K562 (cell line): ENCODE measurements around the gene PRCP. TPM values are rescaled to one million over a fixed set of nuclear protein-coding genes. Genes with fewer than 3 reads are reported as not detected.

Experiments
- AFF4 ChIP-seq: sonication (generic); formaldehyde crosslinking; IDR thresholded peaks from 2 replicates; pipeline ENCODE4 v1.8.0; 2023; ENCODE audit warnings: mild to moderate bottlenecking, missing genetic modification reagents
- CC2D1A ChIP-seq: fragments of 450-650 bp; IDR thresholded peaks from 2 replicates; pipeline ENCODE4 v1.6.1; 2017; ENCODE audit warnings: mild to moderate bottlenecking
- DACH1 ChIP-seq: fragments of 450-650 bp; IDR thresholded peaks from 2 replicates; pipeline ENCODE4 v1.6.1; 2018; ENCODE audit not compliant: partially characterized antibody
- GTF3C2 ChIP-seq: IDR thresholded peaks from 3 replicates; pipeline ENCODE4 v1.6.1; 2011; ENCODE audit warnings: borderline replicate concordance, mild to moderate bottlenecking, moderate library complexity; ENCODE audit not compliant: insufficient read length; ENCODE audit errors: extremely low read depth
- NCOA1 ChIP-seq: fragments of 450-650 bp; IDR thresholded peaks from 2 replicates; pipeline ENCODE4 v1.6.1; 2016; ENCODE audit warnings: low read depth
- REST ChIP-seq, 2 experiments: fragments of 450-650 bp; formaldehyde crosslinking in 1 of 2; IDR thresholded peaks; 2 replicates each; pipeline versions ENCODE4 v1.4.0 to v1.6.1; 2014 to 2020; ENCODE audit warnings: mild to moderate bottlenecking in 2 of 2, borderline replicate concordance in 1 of 2, low read depth in 1 of 2
- RFX5 ChIP-seq: IDR thresholded peaks from 2 replicates; pipeline ENCODE4 v1.6.1; 2011; ENCODE audit warnings: low read depth, mild to moderate bottlenecking, improper control_type of control experiment, low read length
- SAFB2 ChIP-seq: fragments of 200-400 bp; formaldehyde crosslinking; IDR thresholded peaks from 2 replicates; pipeline ENCODE4 v1.6.1; 2018; ENCODE audit warnings: borderline replicate concordance, low read length, low read depth, moderate library complexity; ENCODE audit not compliant: severe bottlenecking
- ZFPM2 ChIP-seq: fragments of 250-450 bp; sonication (Bioruptor Pico); IDR thresholded peaks from 2 replicates; pipeline ENCODE4 v1.5.1; 2022; ENCODE audit warnings: mild to moderate bottlenecking
- ZNF695 ChIP-seq: fragments of 450-650 bp; formaldehyde crosslinking; IDR thresholded peaks from 2 replicates; pipeline ENCODE4 v1.4.0; 2020; ENCODE audit warnings: mild to moderate bottlenecking, moderate library complexity
- ZNF717 ChIP-seq: fragments of 250-450 bp; sonication (Bioruptor Pico); IDR thresholded peaks from 2 replicates; pipeline ENCODE4 v1.5.0; 2021
- polyA plus RNA-seq, 8 experiments: library from polyadenylated mRNA; depleted of rRNA in 4 of 8; stranded (reverse) in 5 of 8; unstranded in 3 of 8; fragments of >200 nt; fragmentation: Nextera tagmentation in 2 of 8; fragmentation: Illumina TruSeq in 1 of 8; extraction: Ambion mirVana in 2 of 8; extraction: Trizol in 1 of 8; gene quantifications; 2 replicates each; pipeline versions ENCODE4 v1.2.1 to v1.2.3, GENCODE V29; 2011 to 2014; ENCODE audit warnings: inconsistent platforms in 1 of 8, missing spikeins in 1 of 8
- total RNA-seq, 7 experiments: library from RNA; depleted of rRNA in 6 of 7; stranded (reverse); fragments of >200 nt in 6 of 7; fragmentation: Illumina TruSeq in 2 of 7; extraction: Trizol in 2 of 7; gene quantifications; 2 replicates each; pipeline versions ENCODE4 v1.2.1 to v1.2.3, GENCODE V29; 2011 to 2021; ENCODE audit warnings: low replicate concordance in 1 of 7

PRCP gene
- total and polyA plus RNA-seq, 9 of the 15 experiments (the other 6 are each of a cell fraction or from before 2014, with no cell fraction given): 9.5 to 43.1 (median 23.2) TPM

- peak; percentile 79 for TF ChIP-seq REST (IDR thresholded peaks at IDR 0.05; ENCODE audit: borderline replicate concordance)
- TF ChIP-seq REST (CRISPR knock-in tag; IDR thresholded peaks at IDR 0.05; ENCODE audit: low read depth): no peak
- no peak for TF ChIP-seq ZFPM2
- TF ChIP-seq NCOA1: no peak
- no peak for TF ChIP-seq ZNF695 (CRISPR knock-in tag)
- no peak for TF ChIP-seq ZNF717 (CRISPR knock-in tag)
- no peak for TF ChIP-seq AFF4 (CRISPR knock-in tag)
- TF ChIP-seq CC2D1A: 0 out of 2 replicates have a peak, but pooled peaks have one; percentile 23
- TF ChIP-seq GTF3C2: no peak
- no peak for TF ChIP-seq RFX5
- no peak for TF ChIP-seq DACH1
- no peak for TF ChIP-seq SAFB2
Observed at GRCh38 chr11:82867495-82868082, 32.6 kb downstream of the PRCP start (continued).
